ENCODE measurements around the gene SLC25A26.

DNA sequence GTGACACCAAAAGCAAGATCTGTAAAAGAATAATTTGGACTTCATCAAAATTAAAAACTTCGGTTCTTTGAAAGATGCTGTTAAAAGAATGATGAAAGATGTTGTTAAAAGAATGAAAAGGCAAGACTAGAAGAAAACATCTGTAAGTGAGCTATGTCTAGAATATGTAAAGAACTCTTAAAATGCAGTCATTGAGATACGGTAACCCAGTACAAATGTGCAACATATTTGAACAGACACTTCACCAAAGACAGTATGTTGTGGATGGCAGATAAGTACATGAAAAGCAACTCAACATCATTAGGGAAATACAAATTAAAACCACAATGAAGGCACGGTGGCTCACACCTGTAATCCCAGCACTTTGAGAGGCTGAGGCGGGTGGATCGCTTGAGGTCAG, 140.6 kb downstream of the SLC25A26 start:
- TF ChIP-seq, protein P1, sequence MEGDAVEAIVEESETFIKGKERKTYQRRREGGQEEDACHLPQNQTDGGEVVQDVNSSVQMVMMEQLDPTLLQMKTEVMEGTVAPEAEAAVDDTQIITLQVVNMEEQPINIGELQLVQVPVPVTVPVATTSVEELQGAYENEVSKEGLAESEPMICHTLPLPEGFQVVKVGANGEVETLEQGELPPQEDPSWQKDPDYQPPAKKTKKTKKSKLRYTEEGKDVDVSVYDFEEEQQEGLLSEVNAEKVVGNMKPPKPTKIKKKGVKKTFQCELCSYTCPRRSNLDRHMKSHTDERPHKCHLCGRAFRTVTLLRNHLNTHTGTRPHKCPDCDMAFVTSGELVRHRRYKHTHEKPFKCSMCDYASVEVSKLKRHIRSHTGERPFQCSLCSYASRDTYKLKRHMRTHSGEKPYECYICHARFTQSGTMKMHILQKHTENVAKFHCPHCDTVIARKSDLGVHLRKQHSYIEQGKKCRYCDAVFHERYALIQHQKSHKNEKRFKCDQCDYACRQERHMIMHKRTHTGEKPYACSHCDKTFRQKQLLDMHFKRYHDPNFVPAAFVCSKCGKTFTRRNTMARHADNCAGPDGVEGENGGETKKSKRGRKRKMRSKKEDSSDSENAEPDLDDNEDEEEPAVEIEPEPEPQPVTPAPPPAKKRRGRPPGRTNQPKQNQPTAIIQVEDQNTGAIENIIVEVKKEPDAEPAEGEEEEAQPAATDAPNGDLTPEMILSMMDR (IDR thresholded peaks at IDR 0.05), result no peak
- no peak for TF ChIP-seq POLR2A (IDR thresholded peaks at IDR 0.05)
